Activated T-helper 1 cell treated with anti-CD3 and anti-CD28 coated beads, Interleukin-12 subunit alpha, Interleukin-12 subunit beta, Interleukin-2, Interleukin-4 antibody, amounts not matched to agents 30 ng/mL and 10 ng/mL and 1 ng/mL, durations not matched to agents 14 hours and 24 hours and 36 hours (primary cell): ENCODE results near the gene THY1. TPM values are rescaled to one million over a fixed set of nuclear protein-coding genes. Genes with fewer than 3 reads are reported as not detected.

ENCODE experiments used
- DNase-seq: peaks from one replicate; pipeline ENCODE4 v3.0.0; 2021; ENCODE audit warnings: low spot score
- H3K27ac Mint-ChIP-seq: one replicate; pipeline ENCODE4 v1.8.0; 2021; ENCODE audit warnings: mild to moderate bottlenecking, mixed read lengths
- H3K27me3 Mint-ChIP-seq: one replicate; pipeline ENCODE4 v1.8.0; 2022; ENCODE audit warnings: mild to moderate bottlenecking, moderate library complexity, mixed read lengths; ENCODE audit not compliant: insufficient read depth
- H3K36me3 Mint-ChIP-seq: one replicate; pipeline ENCODE4 v1.8.0; 2021; ENCODE audit warnings: low read depth, mixed read lengths
- H3K4me1 Mint-ChIP-seq: one replicate; pipeline ENCODE4 v1.8.0; 2021; ENCODE audit warnings: low read depth, mixed read lengths
- H3K4me3 Mint-ChIP-seq: one replicate; pipeline ENCODE4 v1.8.0; 2021; ENCODE audit warnings: mild to moderate bottlenecking, moderate library complexity, mixed read lengths
- H3K9me3 Mint-ChIP-seq: one replicate; pipeline ENCODE4 v1.8.0; 2021; ENCODE audit warnings: mixed read lengths
- intact Hi-C: fragments of 100-400 bp; cut with micrococcal nuclease; formaldehyde crosslinking; loops from one replicate; pipeline ENCODE4 v1.15.1; 2024
- total RNA-seq: library from RNA; stranded (reverse); gene quantifications from 2 replicates; pipeline ENCODE4 v1.2.3, GENCODE V29; 2022

The THY1 gene
- total RNA-seq, 1 donor from 2014 or later = 0.83 TPM

GRCh38 chr11:119381181-119381988 is 41.6 kb downstream of the THY1 start, which contains the start of gene USP2:
Gene USP2, minus strand, starts transcription at chr11:119381690. Its CDS starts 8,210 bp downstream, at chr11:119373480.
- intact Hi-C loops = loop anchor here (1.0 to 5.0 kb wide), 6 partner anchors 17 to 346 kb away; partner anchors contain the start of genes HINFP and NECTIN1
- Mint-ChIP-seq H3K27me3 (peaks cover 8% of the 10 kb centered on the region), H3K4me1 (no peaks in the 10 kb centered on the region), H3K4me3 (no peak within 1 kb of the TSS), H3K27ac (no peak within 1 kb of the TSS), H3K36me3 (no peaks in the 10 kb centered on the region), H3K9me3 (no peaks in the 10 kb centered on the region)
- peak; percentile 95 for DNase-seq

- Mint-ChIP-seq H3K9me3 (no peaks in the 10 kb centered on the region), H3K27ac (no peak overlapping the region), H3K4me3 (no peak overlapping the region), H3K36me3 (no peaks in the 10 kb centered on the region), H3K27me3 (peaks cover 8% of the 10 kb centered on the region), H3K4me1 (no peaks in the 10 kb centered on the region)
- intact Hi-C loops = loop anchor here (1.0 to 5.0 kb wide), 6 partner anchors 17 to 346 kb away; partner anchors contain the start of genes HINFP and NECTIN1
- no peak for DNase-seq
Observed at GRCh38 chr11:119380827-119381180, 42.2 kb downstream of the THY1 start.

- H3K36me3 Mint-ChIP-seq = no peaks in the 10 kb centered on the region
- DNase-seq = no peak
- intact Hi-C loops = loop anchor here (5.0 kb wide), 1 partner anchor 347 kb away; the partner anchor contains the start of gene NECTIN1
- H3K9me3 Mint-ChIP-seq = no peaks in the 10 kb centered on the region
- H3K27me3 Mint-ChIP-seq = peaks cover 8% of the 10 kb centered on the region
- no peak overlapping the region for H3K27ac Mint-ChIP-seq
- no peaks in the 10 kb centered on the region for H3K4me1 Mint-ChIP-seq
- H3K4me3 Mint-ChIP-seq = no peak overlapping the region
Observed at GRCh38 chr11:119380160-119380826, 42.7 kb downstream of the THY1 start.

GRCh38 chr11:119378851-119379465 is 44.0 kb downstream of the THY1 start:
- Mint-ChIP-seq H3K36me3 (no peaks in the 10 kb centered on the region), H3K9me3 (no peaks in the 10 kb centered on the region), H3K4me3 (no peak overlapping the region), H3K27me3 (peaks cover 8% of the 10 kb centered on the region), H3K27ac (no peak overlapping the region), H3K4me1 (no peaks in the 10 kb centered on the region)
- DNase-seq = no peak
- intact Hi-C loops = no loop called here

GRCh38 chr11:119377961-119378667 is 44.9 kb downstream of the THY1 start:
- no peak overlapping the region for H3K4me3 Mint-ChIP-seq
- H3K27me3 Mint-ChIP-seq = peaks cover 8% of the 10 kb centered on the region
- intact Hi-C loops = no loop called here
- H3K4me1 Mint-ChIP-seq = no peaks in the 10 kb centered on the region
- DNase-seq = no peak
- no peak overlapping the region for H3K27ac Mint-ChIP-seq
- H3K36me3 Mint-ChIP-seq = no peaks in the 10 kb centered on the region
- no peaks in the 10 kb centered on the region for H3K9me3 Mint-ChIP-seq

GRCh38 chr11:119377112-119377901 is 45.7 kb downstream of the THY1 start:
- H3K4me3 Mint-ChIP-seq = no peak overlapping the region
- no peaks in the 10 kb centered on the region for H3K36me3 Mint-ChIP-seq
- H3K27ac Mint-ChIP-seq = no peak overlapping the region
- peaks cover 8% of the 10 kb centered on the region for H3K27me3 Mint-ChIP-seq
- no peaks in the 10 kb centered on the region for H3K9me3 Mint-ChIP-seq
- no peaks in the 10 kb centered on the region for H3K4me1 Mint-ChIP-seq
- intact Hi-C loops = no loop called here
- no peak for DNase-seq

GRCh38 chr11:119376197-119376847 is 46.6 kb downstream of the THY1 start:
- H3K27ac Mint-ChIP-seq = no peak overlapping the region
- H3K36me3 Mint-ChIP-seq = no peaks in the 10 kb centered on the region
- H3K4me1 Mint-ChIP-seq = no peaks in the 10 kb centered on the region
- H3K4me3 Mint-ChIP-seq = no peak overlapping the region
- intact Hi-C loops = no loop called here
- H3K9me3 Mint-ChIP-seq = no peaks in the 10 kb centered on the region
- no peak for DNase-seq
- peaks cover 5% of the 10 kb centered on the region for H3K27me3 Mint-ChIP-seq

GRCh38 chr11:119375337-119376196 is 47.4 kb downstream of the THY1 start:
- Mint-ChIP-seq H3K27ac (no peak overlapping the region), H3K27me3 (peaks cover 6% of the 10 kb centered on the region), H3K9me3 (no peaks in the 10 kb centered on the region), H3K4me3 (no peak overlapping the region), H3K4me1 (no peaks in the 10 kb centered on the region), H3K36me3 (no peaks in the 10 kb centered on the region)
- intact Hi-C loops = no loop called here
- no peak for DNase-seq

- Mint-ChIP-seq H3K4me3 (no peak overlapping the region), H3K9me3 (no peaks in the 10 kb centered on the region), H3K27ac (no peak overlapping the region), H3K36me3 (no peaks in the 10 kb centered on the region), H3K4me1 (no peaks in the 10 kb centered on the region), H3K27me3 (peaks cover 8% of the 10 kb centered on the region)
- DNase-seq = no peak
- intact Hi-C loops = loop anchor here (1.0 kb wide), 1 partner anchor 18 kb away; no protein-coding TSS in a partner anchor
Observed at GRCh38 chr11:119374632-119375336, 48.2 kb downstream of the THY1 start.

- Mint-ChIP-seq H3K27me3 (peaks cover 12% of the 10 kb centered on the region), H3K4me3 (no peak overlapping the region), H3K36me3 (no peaks in the 10 kb centered on the region), H3K4me1 (no peaks in the 10 kb centered on the region), H3K27ac (no peak overlapping the region), H3K9me3 (no peaks in the 10 kb centered on the region)
- intact Hi-C loops = loop anchor here (1.0 kb wide), 1 partner anchor 18 kb away; no protein-coding TSS in a partner anchor
- no peak for DNase-seq
Observed at GRCh38 chr11:119373921-119374631, 48.9 kb downstream of the THY1 start.
